Stimulated activated CD4-positive, alpha-beta T cell treated with anti-CD3 and anti-CD28 coated beads, TNF-alpha, amount 100 ng/mL, for 48 hours (primary cell): ENCODE data around the gene PCDHGB3.
"Not testable (repeated sequence)": the region's sequence is repeated elsewhere in the genome, so short reads cannot be mapped to it uniquely, and the experiment has no call there.

Source experiments
- DNase-seq, 3 donors: peaks; one replicate each; pipeline ENCODE4 v3.0.0-alpha.2; 2020; ENCODE audit warnings: low read depth in 3 of 3

Gene PCDHGB3

GRCh38 chr5:141369994-141370848 lies at the start of gene PCDHGB3:
PCDHGB3 (plus strand) TSS chr5:141370242; CDS start chr5:141370395, 153 bp downstream.
- no peak for DNase-seq

GRCh38 chr5:141322261-141322660 lies 47.8 kb upstream of the PCDHGB3 start:
- DNase-seq: no peak

DNA sequence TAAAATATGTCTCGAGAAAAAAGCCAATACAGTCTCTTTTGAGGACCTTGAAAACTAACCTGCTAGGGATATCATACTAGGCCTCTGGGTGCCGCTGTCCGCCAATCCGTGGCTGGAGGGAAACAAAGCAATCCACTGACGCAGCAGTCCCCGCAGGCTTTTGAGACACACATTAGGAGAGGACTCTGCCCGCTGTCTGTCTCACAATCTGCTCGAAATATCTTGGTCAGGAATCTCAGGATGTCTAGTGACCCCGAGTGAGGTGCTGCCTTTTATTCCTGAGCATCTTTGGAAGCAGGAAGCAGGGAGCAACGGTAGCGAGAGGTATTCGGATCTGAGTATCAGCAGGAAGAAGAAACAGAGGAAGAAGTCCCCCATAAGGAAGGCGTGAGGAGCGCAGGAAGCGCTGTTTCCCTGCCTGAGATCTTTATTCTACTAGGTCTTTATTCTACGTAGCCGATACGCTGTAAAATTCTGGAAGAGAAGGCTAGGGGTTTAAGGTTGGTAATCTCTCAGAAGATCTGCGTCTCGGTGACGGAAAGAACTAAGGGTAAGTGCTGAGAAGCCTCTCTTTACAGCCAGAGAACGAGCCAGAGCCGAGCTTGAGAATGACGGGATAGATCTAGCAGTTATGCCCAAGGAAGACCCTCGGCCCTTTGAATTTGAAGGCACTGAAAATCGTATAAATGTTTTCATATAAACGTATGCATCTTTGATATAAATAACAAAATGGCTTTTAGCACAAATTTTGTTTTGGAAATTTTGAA lies 43.8 kb upstream of the PCDHGB3 start:
- peak; percentile 36 to 43 (median 42) for DNase-seq

GRCh38 chr5:141328231-141328630 lies 41.8 kb upstream of the PCDHGB3 start:
- no peak for DNase-seq

DNA sequence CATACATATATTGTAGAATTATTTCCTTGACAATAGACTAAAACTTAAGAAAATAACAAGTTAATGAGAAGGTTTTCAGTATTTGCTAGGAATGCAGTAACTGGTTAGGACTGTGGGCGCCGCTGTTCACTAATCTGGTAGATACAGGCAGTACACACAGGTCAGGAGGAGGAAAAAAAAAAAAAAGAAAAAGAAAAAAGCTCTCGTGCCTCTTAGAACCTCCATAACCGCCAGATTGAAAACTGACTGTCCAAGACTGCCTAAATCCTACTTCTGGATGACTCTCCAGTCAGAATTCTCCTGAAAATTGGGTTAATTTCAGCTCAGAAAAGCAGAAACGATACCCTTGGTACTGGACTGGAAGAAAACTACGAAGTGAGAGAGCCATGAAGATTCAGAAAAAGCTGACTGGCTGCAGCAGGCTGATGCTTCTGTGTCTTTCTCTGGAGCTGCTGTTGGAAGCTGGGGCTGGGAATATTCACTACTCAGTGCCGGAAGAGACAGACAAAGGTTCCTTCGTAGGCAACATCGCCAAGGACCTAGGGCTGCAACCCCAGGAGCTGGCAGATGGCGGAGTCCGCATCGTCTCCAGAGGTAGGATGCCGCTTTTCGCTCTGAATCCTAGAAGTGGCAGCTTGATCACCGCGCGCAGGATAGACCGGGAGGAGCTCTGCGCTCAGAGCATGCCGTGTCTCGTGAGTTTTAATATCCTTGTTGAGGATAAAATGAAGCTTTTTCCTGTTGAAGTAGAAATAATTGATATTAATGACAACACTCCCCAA lies 39.6 kb upstream of the PCDHGB3 start, which contains the start of gene PCDHGA1:
PCDHGA1 (plus strand) TSS at position 216 of the 782 bp plus-strand sequence.
- DNase-seq: no peak

DNA sequence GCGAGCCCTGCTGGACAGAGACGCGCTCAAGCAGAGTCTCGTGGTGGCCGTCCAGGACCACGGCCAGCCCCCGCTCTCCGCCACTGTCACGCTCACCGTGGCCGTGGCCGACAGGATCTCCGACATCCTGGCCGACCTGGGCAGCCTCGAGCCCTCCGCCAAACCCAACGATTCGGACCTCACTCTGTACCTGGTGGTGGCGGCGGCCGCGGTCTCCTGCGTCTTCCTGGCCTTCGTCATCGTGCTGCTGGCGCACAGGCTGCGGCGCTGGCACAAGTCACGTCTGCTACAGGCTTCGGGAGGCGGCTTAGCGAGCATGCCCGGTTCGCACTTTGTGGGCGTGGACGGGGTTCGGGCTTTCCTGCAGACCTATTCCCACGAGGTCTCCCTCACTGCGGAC lies 37.5 kb upstream of the PCDHGB3 start:
- not testable (repeated sequence) for DNase-seq

GRCh38 chr5:141338538-141339306 lies 31.3 kb upstream of the PCDHGB3 start, which contains the start of gene PCDHGA2:
PCDHGA2 (plus strand) TSS chr5:141338760.
- DNase-seq: no peak

DNA sequence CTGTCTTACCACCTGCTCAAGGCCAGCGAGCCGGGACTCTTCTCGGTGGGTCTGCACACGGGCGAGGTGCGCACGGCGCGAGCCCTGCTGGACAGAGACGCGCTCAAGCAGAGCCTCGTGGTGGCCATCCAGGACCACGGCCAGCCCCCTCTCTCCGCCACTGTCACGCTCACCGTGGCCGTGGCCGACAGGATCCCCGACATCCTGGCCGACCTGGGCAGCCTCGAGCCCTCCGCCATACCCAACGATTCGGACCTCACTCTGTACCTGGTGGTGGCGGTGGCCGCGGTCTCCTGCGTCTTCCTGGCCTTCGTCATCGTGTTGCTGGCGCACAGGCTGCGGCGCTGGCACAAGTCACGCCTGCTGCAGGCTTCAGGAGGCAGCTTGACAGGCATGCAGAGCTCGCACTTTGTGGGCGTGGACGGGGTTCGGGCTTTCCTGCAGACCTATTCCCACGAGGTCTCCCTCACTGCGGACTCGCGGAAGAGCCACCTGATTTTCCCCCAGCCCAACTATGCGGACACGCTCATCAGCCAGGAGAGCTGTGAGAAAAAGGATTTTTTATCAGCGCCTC lies 29.2 kb upstream of the PCDHGB3 start:
- DNase-seq: not testable (repeated sequence)

- no peak for DNase-seq
These were observed 27.3 kb upstream of the PCDHGB3 start for GRCh38 chr5:141342773-141343172.

DNA sequence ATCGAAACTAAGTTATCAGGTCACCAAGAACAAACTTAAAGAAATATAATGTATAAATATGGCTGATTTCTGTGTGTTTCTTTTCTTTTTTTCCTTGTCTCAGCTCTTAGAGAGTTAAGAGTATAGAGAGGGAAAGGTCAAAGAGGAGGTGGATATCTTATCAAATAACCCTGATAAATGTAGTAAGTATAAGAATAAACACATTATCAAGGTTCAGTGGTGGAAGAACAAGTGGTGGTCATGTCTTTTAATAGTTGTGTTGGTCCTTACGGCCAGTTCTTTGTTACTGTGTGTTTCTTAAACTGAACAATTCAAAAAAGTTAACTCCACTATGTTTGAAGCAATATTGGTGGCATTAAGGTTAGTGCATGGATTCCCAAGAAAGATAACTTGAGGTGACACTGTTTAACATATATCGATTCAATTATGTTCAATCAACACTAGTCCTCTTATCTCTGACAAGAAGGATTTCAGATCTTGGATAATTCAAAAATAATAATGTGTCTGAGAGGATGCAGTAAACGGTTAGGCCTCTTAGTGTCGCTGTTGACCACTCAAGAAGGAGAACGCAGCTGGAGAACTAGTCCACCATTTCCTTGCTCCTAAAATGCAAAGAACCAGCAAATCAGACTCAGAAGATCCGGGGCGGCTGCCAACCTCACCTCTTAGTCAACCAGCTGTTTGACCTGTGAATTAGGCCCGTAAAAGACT lies 26.6 kb upstream of the PCDHGB3 start, which contains the start of gene PCDHGA3:
PCDHGA3 (plus strand) TSS at position 588 of the 711 bp plus-strand sequence. CDS start 205 bp downstream, outside the sequence.
- no peak for DNase-seq

DNA sequence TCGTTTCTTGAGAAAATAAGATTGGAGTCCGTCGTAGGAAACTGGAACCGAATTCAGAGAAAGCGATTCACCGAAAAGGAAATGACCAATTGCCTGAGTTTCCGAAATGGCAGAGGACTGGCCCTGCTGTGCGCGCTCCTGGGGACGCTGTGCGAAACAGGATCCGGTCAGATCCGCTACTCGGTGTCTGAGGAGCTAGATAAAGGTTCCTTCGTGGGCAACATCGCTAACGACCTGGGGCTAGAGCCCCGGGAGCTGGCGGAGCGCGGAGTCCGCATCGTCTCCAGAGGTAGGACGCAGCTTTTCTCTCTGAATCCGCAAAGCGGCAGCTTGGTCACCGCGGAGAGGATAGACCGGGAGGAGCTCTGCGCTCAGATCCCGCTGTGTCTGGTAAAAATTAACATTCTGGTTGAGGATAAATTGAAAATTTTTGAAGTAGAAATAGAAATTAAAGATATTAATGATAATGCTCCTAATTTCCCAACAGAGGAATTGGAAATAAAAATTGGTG lies 26.0 kb upstream of the PCDHGB3 start:
- DNase-seq: no peak

GRCh38 chr5:141345327-141345726 lies 24.7 kb upstream of the PCDHGB3 start:
- no peak for DNase-seq

- not testable (repeated sequence) for DNase-seq
These were observed 24.0 kb upstream of the PCDHGB3 start for GRCh38 chr5:141346017-141346416.

- DNase-seq: no peak
These were observed 20.0 kb upstream of the PCDHGB3 start, which contains the start of gene PCDHGB1 for GRCh38 chr5:141349917-141350619. PCDHGB1 (plus strand) TSS chr5:141350099; CDS start chr5:141350261, 162 bp downstream.

- DNase-seq: no peak
These were observed 18.5 kb upstream of the PCDHGB3 start for GRCh38 chr5:141351591-141351990.

- DNase-seq: no peak
These were observed 15.1 kb upstream of the PCDHGB3 start, which contains the start of gene PCDHGA4 for GRCh38 chr5:141354900-141355469. PCDHGA4 (plus strand) TSS chr5:141355021; CDS start chr5:141355108, 87 bp downstream.

- no peak for DNase-seq
These were observed 14.4 kb upstream of the PCDHGB3 start for GRCh38 chr5:141355641-141356040.

- no peak for DNase-seq
These were observed 13.9 kb upstream of the PCDHGB3 start for GRCh38 chr5:141356133-141356532.
